SK-N-SH treated with all-trans-retinoic acid at 6 μM for 48 hours (cell line): Measurements from ENCODE around the gene SCNN1B.

Experiments used
- ATAC-seq: fragments of 200-7000 bp; cut with Tn5 transposase; 3 replicates; pipeline ENCODE4 v1.9.1; 2020; ENCODE audit warnings: mild to moderate bottlenecking, moderate library complexity
- ARNTL ChIP-seq: fragments of 450-650 bp; formaldehyde crosslinking; IDR thresholded peaks from 2 replicates; pipeline ENCODE4 v1.5.0; 2020; ENCODE audit warnings: low read depth, mild to moderate bottlenecking, moderate library complexity, borderline replicate concordance
- BACH2 ChIP-seq: fragments of 250-450 bp; sonication (Bioruptor Pico); IDR thresholded peaks from 2 replicates; pipeline ENCODE4 v1.9.0; 2021; ENCODE audit warnings: mild to moderate bottlenecking, borderline replicate concordance
- CREB5 ChIP-seq: fragments of 250-450 bp; sonication (Bioruptor Pico); IDR thresholded peaks from 2 replicates; pipeline ENCODE4 v1.5.1; 2020; ENCODE audit warnings: low read depth, mild to moderate bottlenecking, moderate library complexity
- CSDC2 ChIP-seq: fragments of 250-450 bp; sonication (Bioruptor Pico); IDR thresholded peaks from 2 replicates; pipeline ENCODE4 v1.5.0; 2020; ENCODE audit warnings: mild to moderate bottlenecking, moderate library complexity
- CSRNP3 ChIP-seq: fragments of 250-450 bp; sonication (Bioruptor Pico); IDR thresholded peaks from 2 replicates; pipeline ENCODE4 v1.5.1; 2021; ENCODE audit warnings: mild to moderate bottlenecking, moderate library complexity
- ESRRG ChIP-seq: fragments of 250-450 bp; sonication (Bioruptor Pico); IDR thresholded peaks from 2 replicates; pipeline ENCODE4 v1.6.1; 2021; ENCODE audit warnings: mild to moderate bottlenecking
- GLIS3 ChIP-seq: fragments of 250-450 bp; sonication (Bioruptor Pico); IDR thresholded peaks from 2 replicates; pipeline ENCODE4 v1.5.0; 2020; ENCODE audit warnings: mild to moderate bottlenecking, moderate library complexity
- ISL1 ChIP-seq: fragments of 250-450 bp; sonication (Bioruptor Pico); IDR thresholded peaks from 2 replicates; pipeline ENCODE4 v2.1.2; 2022; ENCODE audit warnings: mild to moderate bottlenecking, moderate library complexity
- OSR1 ChIP-seq: fragments of 250-450 bp; sonication (Bioruptor Pico); IDR thresholded peaks from 2 replicates; pipeline ENCODE4 v1.8.0; 2022; ENCODE audit warnings: moderate library complexity, mild to moderate bottlenecking, inconsistent platforms
- PATZ1 ChIP-seq: fragments of 250-450 bp; sonication (Bioruptor Pico); IDR thresholded peaks from 2 replicates; pipeline ENCODE4 v1.8.0; 2020; ENCODE audit warnings: mild to moderate bottlenecking, moderate library complexity, borderline replicate concordance
- PPARA ChIP-seq: fragments of 250-450 bp; sonication (Bioruptor Pico); IDR thresholded peaks from 2 replicates; pipeline ENCODE4 v1.5.0; 2020; ENCODE audit warnings: mild to moderate bottlenecking, borderline replicate concordance
- RARB ChIP-seq: fragments of 250-450 bp; sonication (Bioruptor Pico); IDR thresholded peaks from 2 replicates; pipeline ENCODE4 v1.8.0; 2021; ENCODE audit warnings: mild to moderate bottlenecking, moderate library complexity
- SNAI2 ChIP-seq: fragments of 250-450 bp; sonication (Bioruptor Pico); IDR thresholded peaks from 2 replicates; pipeline ENCODE4 v1.5.0; 2020; ENCODE audit warnings: mild to moderate bottlenecking, moderate library complexity
- TCF4 ChIP-seq: fragments of 250-450 bp; sonication (Bioruptor Pico); IDR thresholded peaks from 2 replicates; pipeline ENCODE4 v1.8.0; 2021; ENCODE audit warnings: mild to moderate bottlenecking, moderate library complexity, borderline replicate concordance
- TOX ChIP-seq: fragments of 250-450 bp; sonication (Bioruptor Pico); IDR thresholded peaks from 2 replicates; pipeline ENCODE4 v1.8.0; 2021; ENCODE audit warnings: mild to moderate bottlenecking, moderate library complexity, borderline replicate concordance
- TSHZ2 ChIP-seq: fragments of 250-450 bp; sonication (Bioruptor Pico); IDR thresholded peaks from 2 replicates; pipeline ENCODE4 v1.5.0; 2020; ENCODE audit warnings: mild to moderate bottlenecking, moderate library complexity
- ZC3H10 ChIP-seq: fragments of 250-450 bp; sonication (Bioruptor Pico); IDR thresholded peaks from 2 replicates; pipeline ENCODE4 v1.5.1; 2021; ENCODE audit warnings: mild to moderate bottlenecking, moderate library complexity
- ZFP3 ChIP-seq: fragments of 250-450 bp; sonication (Bioruptor Pico); IDR thresholded peaks from 2 replicates; pipeline ENCODE4 v1.5.0; 2020; ENCODE audit warnings: mild to moderate bottlenecking, moderate library complexity
- ZFP30 ChIP-seq: fragments of 450-650 bp; formaldehyde crosslinking; IDR thresholded peaks from 2 replicates; pipeline ENCODE4 v1.5.0; 2022; ENCODE audit warnings: mild to moderate bottlenecking, moderate library complexity
- ZNF565 ChIP-seq: fragments of 450-650 bp; formaldehyde crosslinking; conservative IDR thresholded peaks from 2 replicates; pipeline ENCODE4 v1.5.0; 2020; ENCODE audit warnings: low read depth, mild to moderate bottlenecking, moderate library complexity
- ZNF70 ChIP-seq: fragments of 450-650 bp; formaldehyde crosslinking; IDR thresholded peaks from 2 replicates; pipeline ENCODE4 v1.5.0; 2020; ENCODE audit warnings: mild to moderate bottlenecking, moderate library complexity
- ZNF8 ChIP-seq: fragments of 450-650 bp; formaldehyde crosslinking; IDR thresholded peaks from 2 replicates; pipeline ENCODE4 v1.5.0; 2020; ENCODE audit warnings: mild to moderate bottlenecking, moderate library complexity
- TF ChIP-seq, protein P1 (sequence below): fragments of 250-450 bp; sonication (Bioruptor Pico); IDR thresholded peaks from 2 replicates; pipeline ENCODE4 v1.8.0; 2021; ENCODE audit warnings: low read depth, mild to moderate bottlenecking, moderate library complexity, borderline replicate concordance

Gene SCNN1B

GRCh38 chr16:23333831-23334456, 31.8 kb downstream of the SCNN1B start:
- TF ChIP-seq CREB5 (no peak), ZC3H10 (CRISPR knock-in tag) (no peak), ESRRG (no peak), PATZ1 (CRISPR knock-in tag) (no peak), GLIS3 (CRISPR knock-in tag) (no peak), CSRNP3 (CRISPR knock-in tag) (no peak), ZNF8 (no peak), ISL1 (CRISPR knock-in tag) (no peak), PPARA (CRISPR knock-in tag) (no peak), ZFP3 (CRISPR knock-in tag) (no peak), BACH2 (CRISPR knock-in tag) (no peak), ZNF565 (CRISPR knock-in tag) (no peak), CSDC2 (CRISPR knock-in tag) (no peak), RARB (CRISPR knock-in tag) (no peak), TSHZ2 (CRISPR knock-in tag) (no peak), ARNTL (CRISPR knock-in tag) (no peak), SNAI2 (CRISPR knock-in tag) (no peak)
- no peak for ATAC-seq

- TF ChIP-seq GLIS3 (CRISPR knock-in tag) (no peak), ARNTL (CRISPR knock-in tag) (no peak), TOX (CRISPR knock-in tag) (no peak), ZFP3 (CRISPR knock-in tag) (no peak), TCF4 (CRISPR knock-in tag) (no peak), ESRRG (no peak)
- no peak for ATAC-seq
Observed at GRCh38 chr16:23334457-23334853, 32.4 kb downstream of the SCNN1B start.

DNA sequence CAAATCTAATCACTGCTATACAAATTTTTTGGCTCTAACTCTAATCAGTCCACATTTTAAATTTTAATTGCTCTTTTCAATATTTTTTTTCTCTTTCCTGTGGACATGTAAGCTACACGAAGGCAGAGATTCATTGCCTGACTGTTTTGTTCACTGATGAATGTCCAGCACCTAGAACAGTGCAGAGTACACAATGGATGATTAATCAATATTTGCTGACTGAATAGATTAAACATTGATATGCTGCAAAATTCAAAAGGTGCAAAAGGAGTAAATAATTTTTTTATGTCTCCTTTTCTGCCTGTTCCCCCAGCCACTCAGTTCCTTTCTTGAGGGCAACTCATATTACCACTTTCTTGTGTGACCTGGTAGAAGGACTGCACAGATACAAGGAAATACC, 32.8 kb downstream of the SCNN1B start:
- TF ChIP-seq, protein P1, sequence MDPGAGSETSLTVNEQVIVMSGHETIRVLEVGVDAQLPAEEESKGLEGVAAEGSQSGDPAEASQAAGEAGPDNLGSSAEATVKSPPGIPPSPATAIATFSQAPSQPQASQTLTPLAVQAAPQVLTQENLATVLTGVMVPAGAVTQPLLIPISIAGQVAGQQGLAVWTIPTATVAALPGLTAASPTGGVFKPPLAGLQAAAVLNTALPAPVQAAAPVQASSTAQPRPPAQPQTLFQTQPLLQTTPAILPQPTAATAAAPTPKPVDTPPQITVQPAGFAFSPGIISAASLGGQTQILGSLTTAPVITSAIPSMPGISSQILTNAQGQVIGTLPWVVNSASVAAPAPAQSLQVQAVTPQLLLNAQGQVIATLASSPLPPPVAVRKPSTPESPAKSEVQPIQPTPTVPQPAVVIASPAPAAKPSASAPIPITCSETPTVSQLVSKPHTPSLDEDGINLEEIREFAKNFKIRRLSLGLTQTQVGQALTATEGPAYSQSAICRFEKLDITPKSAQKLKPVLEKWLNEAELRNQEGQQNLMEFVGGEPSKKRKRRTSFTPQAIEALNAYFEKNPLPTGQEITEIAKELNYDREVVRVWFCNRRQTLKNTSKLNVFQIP (CRISPR knock-in tag): no peak
- TF ChIP-seq CSRNP3 (CRISPR knock-in tag): no peak
- no peak for TF ChIP-seq PATZ1 (CRISPR knock-in tag)
- no peak for TF ChIP-seq PPARA (CRISPR knock-in tag)
- TF ChIP-seq OSR1 (CRISPR knock-in tag): no peak
- no peak for TF ChIP-seq ZNF565 (CRISPR knock-in tag)
- no peak for TF ChIP-seq RARB (CRISPR knock-in tag)
- TF ChIP-seq ISL1 (CRISPR knock-in tag): no peak
- TF ChIP-seq GLIS3 (CRISPR knock-in tag): no peak
- no peak for TF ChIP-seq TCF4 (CRISPR knock-in tag)
- no peak for TF ChIP-seq BACH2 (CRISPR knock-in tag)
- no peak for TF ChIP-seq ZFP30 (CRISPR knock-in tag)
- no peak for TF ChIP-seq ZC3H10 (CRISPR knock-in tag)
- no peak for TF ChIP-seq ZNF70
- no peak for TF ChIP-seq ESRRG
- TF ChIP-seq ARNTL (CRISPR knock-in tag): no peak
- no peak for TF ChIP-seq ZFP3 (CRISPR knock-in tag)
- ATAC-seq: no peak
